Osteocyte (in vitro differentiated cells): ENCODE data around the gene CFAP61. TPM values are rescaled to one million over a fixed set of nuclear protein-coding genes. Genes with fewer than 3 reads are reported as not detected.

Experiments used
- DNase-seq: peaks from one replicate; pipeline ENCODE4 v3.0.0; 2021; ENCODE audit warnings: mixed read lengths; ENCODE audit not compliant: unreplicated experiment; ENCODE audit errors: extremely low spot score
- H3K27ac Mint-ChIP-seq: one replicate; pipeline ENCODE4 v1.8.0; 2021; ENCODE audit warnings: mild to moderate bottlenecking, mixed read lengths; ENCODE audit not compliant: unreplicated experiment
- H3K27me3 Mint-ChIP-seq: one replicate; pipeline ENCODE4 v1.8.0; 2021; ENCODE audit warnings: mixed read lengths; ENCODE audit not compliant: unreplicated experiment
- H3K36me3 Mint-ChIP-seq: one replicate; pipeline ENCODE4 v1.8.0; 2021; ENCODE audit warnings: mixed read lengths; ENCODE audit not compliant: unreplicated experiment
- H3K4me1 Mint-ChIP-seq: one replicate; pipeline ENCODE4 v1.8.0; 2021; ENCODE audit warnings: mixed read lengths; ENCODE audit not compliant: unreplicated experiment
- H3K4me3 Mint-ChIP-seq: one replicate; pipeline ENCODE4 v1.8.0; 2021; ENCODE audit warnings: mild to moderate bottlenecking, moderate library complexity, mixed read lengths; ENCODE audit not compliant: unreplicated experiment
- H3K9me3 Mint-ChIP-seq: one replicate; pipeline ENCODE4 v1.8.0; 2021; ENCODE audit warnings: mixed read lengths; ENCODE audit not compliant: unreplicated experiment
- CTCF ChIP-seq: fragments of 200-600 bp; sonication (generic); IDR thresholded peaks from 2 replicates; pipeline ENCODE4 v1.5.0; 2021; ENCODE audit warnings: antibody characterized with exemption, mild to moderate bottlenecking, moderate library complexity
- total RNA-seq: library from RNA; stranded (reverse); gene quantifications from 2 replicates; pipeline ENCODE4 v1.2.1, GENCODE V29; 2021

Gene CFAP61
- total RNA-seq, 1 donor from 2014 or later, result not detected

- no peak for DNase-seq
- Mint-ChIP-seq H3K9me3 (peaks cover 3% of the 10 kb centered on the region), H3K4me1 (no peaks in the 10 kb centered on the region), H3K4me3 (no peak overlapping the region), H3K27ac (no peak overlapping the region), H3K36me3 (no peaks in the 10 kb centered on the region), H3K27me3 (peaks cover 12% of the 10 kb centered on the region)
- TF ChIP-seq CTCF, result no peak
These were observed 268.8 kb downstream of the CFAP61 start for GRCh38 chr20:20321134-20321533.

GRCh38 chr20:20321917-20322316 lies 269.6 kb downstream of the CFAP61 start:
- peaks cover 12% of the 10 kb centered on the region for H3K27me3 Mint-ChIP-seq
- no peak for TF ChIP-seq CTCF
- no peak for DNase-seq
- H3K9me3 Mint-ChIP-seq, result peaks cover 3% of the 10 kb centered on the region
- H3K27ac Mint-ChIP-seq, result no peak overlapping the region
- H3K36me3 Mint-ChIP-seq, result no peaks in the 10 kb centered on the region
- H3K4me3 Mint-ChIP-seq, result no peak overlapping the region
- no peaks in the 10 kb centered on the region for H3K4me1 Mint-ChIP-seq

- Mint-ChIP-seq H3K27me3 (peaks cover 12% of the 10 kb centered on the region), H3K27ac (no peak overlapping the region), H3K9me3 (peaks cover 3% of the 10 kb centered on the region), H3K36me3 (no peaks in the 10 kb centered on the region), H3K4me3 (no peak overlapping the region), H3K4me1 (no peaks in the 10 kb centered on the region)
- no peak for TF ChIP-seq CTCF
- DNase-seq, result no peak
These were observed 270.6 kb downstream of the CFAP61 start for GRCh38 chr20:20322912-20323311.

- DNase-seq, result no peak
- Mint-ChIP-seq H3K36me3 (no peaks in the 10 kb centered on the region), H3K27me3 (peaks cover 17% of the 10 kb centered on the region), H3K9me3 (no peaks in the 10 kb centered on the region), H3K4me1 (no peaks in the 10 kb centered on the region), H3K4me3 (no peak overlapping the region), H3K27ac (no peak overlapping the region)
- TF ChIP-seq CTCF, result no peak
These were observed 275.4 kb downstream of the CFAP61 start for GRCh38 chr20:20327746-20328145.

- Mint-ChIP-seq H3K4me1 (no peaks in the 10 kb centered on the region), H3K27ac (no peak overlapping the region), H3K9me3 (no peaks in the 10 kb centered on the region), H3K4me3 (no peak overlapping the region), H3K36me3 (no peaks in the 10 kb centered on the region), H3K27me3 (peaks cover 14% of the 10 kb centered on the region)
- no peak for TF ChIP-seq CTCF
- no peak for DNase-seq
These were observed 277.2 kb downstream of the CFAP61 start for GRCh38 chr20:20329564-20329963.
